Activated effector memory CD4-positive, alpha-beta T cell treated with Interleukin-2 at 50 U/mL for 16 hours (primary cell): ENCODE measurements around the gene PHF1.

Source experiments
- DNase-seq: peaks from one replicate; pipeline ENCODE4 v3.0.0-alpha.2; 2020

The PHF1 gene

DNA sequence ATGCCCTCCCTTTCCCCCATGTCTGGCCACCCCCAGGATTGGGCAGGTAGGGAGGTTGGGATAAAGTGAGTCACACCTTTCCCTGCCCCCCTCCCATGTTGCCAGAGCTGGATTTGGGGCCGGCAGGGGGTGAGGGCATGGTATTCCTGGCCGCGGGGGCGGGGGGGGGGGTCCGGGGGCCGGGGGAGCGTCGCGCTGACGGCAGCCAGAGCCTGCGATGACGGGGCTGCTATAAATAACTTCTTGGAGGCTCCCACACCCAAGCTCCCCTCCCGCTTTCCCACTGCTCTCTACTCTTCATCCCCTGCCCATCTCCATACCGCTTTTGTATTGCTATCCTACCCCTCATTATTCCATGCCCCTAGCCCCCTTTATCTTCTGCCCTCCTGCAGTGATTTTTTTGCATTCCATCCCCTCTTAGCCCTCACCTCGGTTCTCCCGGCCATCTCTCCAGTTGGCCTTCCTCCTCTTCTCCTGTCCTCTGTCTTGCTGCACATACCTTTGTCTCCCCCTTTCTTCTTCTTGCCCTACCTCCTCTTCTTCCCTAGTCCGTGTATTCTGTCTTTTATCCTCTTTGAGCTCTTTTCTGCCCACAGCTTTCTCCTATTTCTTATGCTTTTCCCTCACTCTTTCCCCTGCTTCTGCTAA lies 22.9 kb downstream of the PHF1 start:
- DNase-seq: no peak

DNA sequence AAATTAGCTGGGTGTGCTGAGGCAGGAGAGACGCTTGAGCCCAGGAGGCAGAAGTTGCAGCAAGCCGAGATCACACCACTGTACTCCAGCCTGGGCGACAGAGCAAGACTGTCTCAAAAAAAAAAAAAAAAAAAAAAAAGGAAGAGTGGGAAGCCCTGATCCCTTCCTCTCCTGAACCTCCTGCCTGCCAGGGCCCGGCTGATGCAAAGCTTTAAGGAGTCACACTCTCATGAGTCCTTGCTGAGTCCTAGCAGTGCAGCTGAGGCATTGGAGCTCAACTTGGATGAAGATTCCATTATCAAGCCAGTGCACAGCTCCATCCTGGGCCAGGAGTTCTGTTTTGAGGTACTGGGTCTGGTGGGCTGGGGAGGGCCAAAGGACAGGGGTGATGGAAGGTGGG lies 24.1 kb downstream of the PHF1 start:
- DNase-seq: no peak

DNA sequence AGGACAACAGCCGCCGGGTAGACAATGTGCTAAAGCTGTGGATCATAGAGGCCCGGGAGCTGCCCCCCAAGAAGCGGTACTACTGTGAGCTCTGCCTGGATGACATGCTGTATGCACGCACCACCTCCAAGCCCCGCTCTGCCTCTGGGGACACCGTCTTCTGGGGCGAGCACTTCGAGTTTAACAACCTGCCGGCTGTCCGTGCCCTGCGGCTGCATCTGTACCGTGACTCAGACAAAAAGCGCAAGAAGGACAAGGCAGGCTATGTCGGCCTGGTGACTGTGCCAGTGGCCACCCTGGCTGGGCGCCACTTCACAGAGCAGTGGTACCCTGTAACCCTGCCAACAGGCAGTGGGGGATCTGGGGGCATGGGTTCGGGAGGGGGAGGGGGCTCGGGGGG lies 26.9 kb downstream of the PHF1 start:
- no peak for DNase-seq

DNA sequence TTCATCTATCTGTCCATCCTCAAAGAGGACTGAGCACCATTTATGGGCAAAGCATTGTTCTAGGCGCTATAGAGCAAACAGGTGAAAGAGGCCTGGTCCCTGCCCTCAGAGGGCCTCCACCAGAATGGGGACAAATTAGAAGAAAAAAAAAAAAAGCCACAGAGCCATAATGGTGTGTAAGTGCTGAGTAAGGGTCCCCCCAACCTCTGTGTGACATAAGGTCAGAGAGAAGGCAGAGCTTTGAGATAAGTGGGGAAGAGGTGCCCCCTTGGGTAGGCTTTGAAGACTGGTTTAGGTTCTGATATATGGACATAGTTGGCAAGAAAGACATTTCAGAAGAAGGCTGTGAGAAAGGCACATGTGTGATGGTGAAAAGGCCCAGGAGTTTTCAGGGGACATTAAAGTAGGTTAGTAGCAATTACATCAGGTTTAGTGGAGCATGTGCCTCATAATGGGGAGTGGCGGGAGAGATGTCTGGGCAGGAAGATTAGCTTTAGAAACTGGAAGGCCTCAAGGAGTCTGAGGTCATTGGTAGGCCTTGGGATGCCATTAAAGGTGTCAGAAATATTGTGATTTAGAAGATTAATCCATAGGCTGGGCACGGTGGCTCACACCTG lies 28.3 kb downstream of the PHF1 start:
- no peak for DNase-seq

DNA sequence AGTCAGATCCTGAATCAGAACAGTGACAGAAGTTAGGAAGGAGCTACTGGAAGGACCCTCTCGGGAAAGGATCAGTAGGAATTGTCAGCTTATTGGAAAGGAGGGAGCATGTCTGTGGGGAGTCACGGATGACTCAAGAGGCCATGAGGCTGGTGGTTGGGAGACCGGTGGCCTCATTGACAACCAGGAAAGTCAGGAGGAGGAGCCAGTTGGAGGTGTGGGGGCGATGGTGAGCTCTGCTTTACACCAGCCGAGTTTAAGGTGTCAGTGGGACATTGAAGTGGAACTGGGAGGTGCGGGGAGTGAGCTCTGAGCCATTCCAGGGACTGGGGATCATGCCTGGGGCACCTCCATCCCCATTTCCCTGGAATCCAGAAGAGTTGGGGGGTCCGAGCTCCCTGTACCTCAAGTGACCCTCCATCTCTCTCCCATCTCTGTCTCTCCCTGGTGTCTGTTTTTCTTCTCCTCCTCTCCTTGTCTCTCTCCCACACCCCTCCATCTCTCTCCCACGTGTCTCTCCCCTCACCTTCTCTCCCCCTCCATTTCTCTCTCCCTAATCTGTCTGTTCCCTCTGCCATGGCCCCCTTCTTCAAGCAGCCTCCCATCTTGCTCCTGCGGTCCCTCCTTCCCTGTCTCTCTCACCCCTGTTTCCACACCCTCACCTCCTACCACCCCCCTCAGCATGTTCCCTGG lies 29.3 kb downstream of the PHF1 start:
- DNase-seq: no peak

DNA sequence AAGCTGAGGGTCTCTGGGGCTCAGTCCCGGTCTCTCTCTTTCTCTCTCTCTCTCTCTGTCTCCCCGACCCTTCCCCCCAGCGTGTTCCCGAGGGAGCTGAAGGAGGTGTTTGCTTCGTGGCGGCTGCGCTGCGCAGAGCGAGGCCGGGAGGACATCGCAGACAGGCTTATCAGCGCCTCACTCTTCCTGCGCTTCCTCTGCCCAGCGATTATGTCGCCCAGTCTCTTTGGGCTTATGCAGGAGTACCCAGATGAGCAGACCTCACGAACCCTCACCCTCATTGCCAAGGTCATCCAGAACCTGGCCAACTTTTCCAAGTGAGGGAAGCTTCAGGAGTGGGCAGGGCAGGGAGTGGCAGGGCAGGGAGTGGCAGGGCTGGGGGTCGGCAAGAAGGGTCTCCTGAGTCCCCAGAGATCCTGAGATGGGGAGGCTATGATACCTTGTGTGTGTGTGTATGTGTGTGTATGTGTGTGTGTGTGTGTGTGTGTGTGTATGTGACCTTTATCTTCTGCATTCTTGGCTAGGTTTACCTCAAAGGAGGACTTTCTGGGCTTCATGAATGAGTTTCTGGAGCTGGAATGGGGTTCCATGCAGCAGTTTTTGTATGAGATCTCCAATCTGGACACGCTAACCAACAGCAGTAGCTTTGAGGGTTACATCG lies 30.0 kb downstream of the PHF1 start:
- no peak for DNase-seq

DNA sequence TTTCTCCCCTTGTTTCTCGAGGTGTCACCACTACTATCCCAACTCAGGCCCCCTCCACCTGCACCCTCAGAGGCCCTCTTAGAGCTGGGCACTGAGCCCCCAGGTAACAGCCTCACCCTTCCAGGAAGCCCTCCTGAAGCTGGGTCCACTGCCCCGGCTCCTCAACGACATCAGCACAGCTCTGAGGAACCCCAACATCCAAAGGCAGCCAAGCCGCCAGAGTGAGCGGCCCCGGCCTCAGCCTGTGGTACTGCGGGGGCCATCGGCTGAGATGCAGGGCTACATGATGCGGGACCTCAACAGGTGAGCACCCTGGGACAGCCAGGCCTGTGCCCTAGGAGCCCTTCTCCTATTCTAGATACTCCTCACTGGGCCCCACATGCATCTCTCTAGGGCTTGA lies 30.6 kb downstream of the PHF1 start:
- no peak for DNase-seq

DNA sequence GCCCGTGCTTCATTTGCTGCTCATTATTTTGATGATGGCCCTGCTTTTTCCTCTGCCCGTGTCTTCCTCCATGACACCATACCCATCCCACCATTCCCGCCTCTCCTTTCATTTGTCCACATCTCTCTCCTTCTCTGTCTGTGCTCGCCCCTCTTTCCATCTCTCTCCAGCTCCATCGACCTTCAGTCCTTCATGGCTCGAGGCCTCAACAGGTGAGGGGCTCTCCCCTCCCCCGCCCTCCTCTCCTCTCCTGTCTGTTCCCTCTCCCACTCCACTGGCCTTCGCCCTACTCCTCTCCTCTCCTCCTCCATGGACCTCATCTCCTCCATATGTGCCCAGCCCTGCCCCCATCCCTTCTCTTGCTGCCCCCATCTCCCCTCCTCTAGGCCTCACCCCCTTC lies 31.5 kb downstream of the PHF1 start:
- no peak for DNase-seq

DNA sequence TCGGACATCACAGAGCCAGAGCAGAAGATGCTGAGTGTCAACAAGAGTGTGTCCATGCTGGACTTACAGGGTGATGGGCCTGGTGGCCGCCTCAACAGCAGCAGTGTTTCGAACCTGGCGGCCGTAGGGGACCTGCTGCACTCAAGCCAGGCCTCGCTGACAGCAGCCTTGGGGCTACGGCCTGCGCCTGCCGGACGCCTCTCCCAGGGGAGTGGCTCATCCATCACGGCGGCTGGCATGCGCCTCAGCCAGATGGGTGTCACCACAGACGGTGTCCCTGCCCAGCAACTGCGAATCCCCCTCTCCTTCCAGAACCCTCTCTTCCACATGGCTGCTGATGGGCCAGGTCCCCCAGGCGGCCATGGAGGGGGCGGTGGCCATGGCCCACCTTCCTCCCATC lies 32.2 kb downstream of the PHF1 start:
- DNase-seq: no peak

DNA sequence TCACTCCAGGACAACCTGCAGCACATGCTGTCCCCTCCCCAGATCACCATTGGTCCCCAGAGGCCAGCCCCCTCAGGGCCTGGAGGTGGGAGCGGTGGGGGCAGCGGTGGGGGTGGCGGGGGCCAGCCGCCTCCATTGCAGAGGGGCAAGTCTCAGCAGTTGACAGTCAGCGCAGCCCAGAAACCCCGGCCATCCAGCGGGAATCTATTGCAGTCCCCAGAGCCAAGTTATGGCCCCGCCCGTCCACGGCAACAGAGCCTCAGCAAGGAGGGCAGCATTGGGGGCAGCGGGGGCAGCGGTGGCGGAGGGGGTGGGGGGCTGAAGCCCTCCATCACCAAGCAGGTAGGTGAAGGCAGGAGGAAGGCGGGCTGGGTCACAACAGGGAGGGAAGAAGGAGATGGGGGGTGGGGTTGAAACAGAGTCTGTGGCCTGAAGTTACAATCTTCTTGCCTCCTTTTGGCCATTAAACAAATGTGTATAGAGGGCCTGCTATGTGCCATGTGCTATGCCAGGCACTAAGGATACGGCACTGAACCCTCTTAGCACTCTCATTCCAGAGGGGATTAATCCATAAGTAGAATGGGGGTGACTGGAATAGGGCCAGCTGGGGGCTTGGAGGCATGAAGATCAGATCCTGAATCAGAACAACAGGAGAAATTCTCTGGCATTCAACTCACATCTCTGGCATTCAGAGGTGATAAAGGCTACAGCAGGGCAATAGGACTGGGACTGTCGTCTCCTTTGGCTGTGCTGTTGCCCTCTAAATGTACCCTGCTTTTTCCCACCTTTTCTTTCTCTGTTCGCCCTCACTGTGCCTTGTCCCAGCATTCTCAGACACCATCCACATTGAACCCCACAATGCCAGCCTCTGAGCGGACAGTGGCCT lies 33.0 kb downstream of the PHF1 start:
- no peak for DNase-seq

DNA sequence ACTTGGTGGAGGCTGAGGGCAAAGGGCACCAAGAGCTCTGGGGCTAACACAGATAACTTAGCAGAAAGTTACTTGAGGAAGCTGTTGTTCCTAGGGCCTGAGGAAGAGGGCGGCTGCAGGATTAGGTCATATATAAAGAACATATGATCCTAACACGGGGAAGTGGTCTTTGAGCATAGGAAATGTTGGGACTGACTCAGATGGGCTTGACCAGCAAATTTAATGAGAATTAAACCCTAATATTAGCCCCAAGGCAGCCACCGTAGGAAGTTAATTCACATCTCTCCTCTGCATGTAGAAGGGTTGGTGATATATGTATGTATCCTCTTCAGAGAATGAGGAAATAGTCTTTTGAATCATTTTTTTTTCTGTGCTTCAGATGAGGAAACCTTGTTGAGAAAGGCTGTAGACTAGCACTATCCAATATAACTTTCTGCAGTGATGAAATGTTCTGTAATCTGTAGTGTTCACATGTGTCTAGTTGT lies 34.3 kb downstream of the PHF1 start:
- no peak for DNase-seq

DNA sequence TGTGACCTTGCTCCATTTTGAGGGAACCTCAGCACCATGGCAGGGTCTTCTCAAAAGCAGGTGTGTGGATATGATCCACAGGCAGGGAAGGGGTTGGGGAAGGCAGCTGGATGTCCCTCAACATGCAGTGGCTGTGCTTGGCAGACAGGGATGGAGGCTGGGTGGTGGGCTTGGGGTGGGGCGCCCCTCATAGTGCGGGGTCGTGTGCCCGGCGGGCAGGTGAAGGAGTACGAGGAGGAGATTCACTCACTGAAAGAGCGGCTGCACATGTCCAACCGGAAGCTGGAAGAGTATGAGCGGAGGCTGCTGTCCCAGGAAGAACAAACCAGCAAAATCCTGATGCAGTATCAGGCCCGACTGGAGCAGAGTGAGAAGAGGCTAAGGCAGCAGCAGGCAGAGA lies 35.5 kb downstream of the PHF1 start:
- no peak for DNase-seq

DNA sequence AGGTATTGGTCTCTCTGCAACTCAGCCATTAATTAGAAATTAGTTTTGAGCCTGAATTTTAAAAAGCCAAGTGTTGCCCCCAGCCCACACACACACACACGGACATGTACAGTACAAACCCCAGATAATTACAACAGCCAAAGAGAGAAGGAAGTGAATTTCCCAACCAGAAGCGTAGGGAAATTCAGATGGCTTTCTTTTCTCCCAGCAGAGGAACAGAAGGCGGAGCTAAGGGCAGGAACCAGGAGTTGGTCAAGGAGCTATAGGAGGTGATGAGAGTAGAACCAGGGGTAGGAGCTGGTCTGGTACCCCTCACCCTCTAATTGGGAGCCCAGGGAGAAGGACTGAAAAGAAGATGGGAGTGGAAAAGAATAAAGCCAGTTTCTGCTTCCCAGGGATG lies 39.6 kb downstream of the PHF1 start:
- DNase-seq: no peak

DNA sequence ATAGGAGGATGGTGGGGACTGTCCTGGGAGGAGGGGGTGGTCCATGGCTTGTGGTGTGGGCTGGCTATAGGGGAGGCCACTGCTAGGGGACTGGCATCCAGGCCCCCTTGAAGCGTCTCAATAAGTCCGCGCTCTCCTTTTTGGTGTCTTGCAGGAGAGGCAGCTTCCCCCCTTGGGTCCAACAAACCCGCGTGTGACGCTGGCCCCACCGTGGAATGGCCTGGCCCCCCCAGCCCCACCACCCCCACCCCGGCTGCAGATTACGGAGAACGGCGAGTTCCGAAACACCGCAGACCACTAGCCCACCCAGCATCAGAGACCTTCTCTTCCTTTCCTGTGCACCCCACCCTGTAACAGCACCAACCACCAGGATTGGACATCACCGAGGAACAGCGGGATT lies 40.8 kb downstream of the PHF1 start:
- no peak for DNase-seq

DNA sequence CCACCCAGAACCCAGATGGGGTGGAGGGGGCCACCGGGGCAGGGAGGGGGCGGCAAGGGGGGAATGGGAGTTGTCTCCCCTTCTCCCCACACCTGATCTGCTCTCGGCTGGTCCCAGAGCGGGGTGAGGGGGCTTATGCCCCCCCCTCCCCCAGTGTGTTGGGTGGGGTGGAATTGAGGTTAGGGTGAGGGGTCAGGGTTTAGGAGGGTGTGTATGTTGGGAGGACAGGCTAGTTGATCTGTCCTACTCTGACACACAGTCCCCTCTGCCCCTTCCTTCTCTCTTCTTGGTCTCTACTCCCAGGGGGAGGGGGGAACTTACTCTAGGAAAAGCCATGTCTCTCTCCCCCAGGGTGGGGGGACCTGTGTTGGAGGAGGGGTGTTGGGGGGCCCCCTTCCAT lies 41.7 kb downstream of the PHF1 start:
- no peak for DNase-seq

DNA sequence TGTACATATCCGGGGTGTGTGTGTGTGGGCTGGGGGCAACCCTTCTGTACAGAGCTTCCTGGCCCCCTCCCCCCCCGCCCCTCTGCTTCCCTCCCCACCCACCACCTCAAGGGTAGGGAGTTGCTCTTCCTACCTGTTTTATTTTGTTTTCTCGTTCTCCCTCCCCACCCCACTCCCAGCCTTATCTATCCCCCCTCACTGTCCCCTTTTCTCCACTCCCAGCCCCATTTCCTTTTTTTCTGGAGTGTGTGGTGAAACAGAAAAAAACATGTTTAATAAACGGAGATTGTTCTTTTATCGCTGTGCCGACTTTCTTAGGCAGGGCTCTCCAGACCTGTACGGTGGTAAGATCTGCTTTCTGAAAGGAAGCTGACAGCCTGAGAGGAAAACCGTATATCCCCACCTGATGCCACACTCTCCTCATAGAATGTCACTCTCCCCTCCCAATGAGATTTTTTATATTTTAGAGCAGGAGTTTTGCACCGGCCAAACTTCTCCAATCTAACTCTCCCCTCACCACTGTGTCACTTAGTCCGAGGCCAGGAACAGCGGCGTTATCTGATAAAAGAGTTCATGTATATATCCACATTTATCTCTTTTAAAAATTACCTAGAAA lies 42.7 kb downstream of the PHF1 start:
- DNase-seq: no peak

DNA sequence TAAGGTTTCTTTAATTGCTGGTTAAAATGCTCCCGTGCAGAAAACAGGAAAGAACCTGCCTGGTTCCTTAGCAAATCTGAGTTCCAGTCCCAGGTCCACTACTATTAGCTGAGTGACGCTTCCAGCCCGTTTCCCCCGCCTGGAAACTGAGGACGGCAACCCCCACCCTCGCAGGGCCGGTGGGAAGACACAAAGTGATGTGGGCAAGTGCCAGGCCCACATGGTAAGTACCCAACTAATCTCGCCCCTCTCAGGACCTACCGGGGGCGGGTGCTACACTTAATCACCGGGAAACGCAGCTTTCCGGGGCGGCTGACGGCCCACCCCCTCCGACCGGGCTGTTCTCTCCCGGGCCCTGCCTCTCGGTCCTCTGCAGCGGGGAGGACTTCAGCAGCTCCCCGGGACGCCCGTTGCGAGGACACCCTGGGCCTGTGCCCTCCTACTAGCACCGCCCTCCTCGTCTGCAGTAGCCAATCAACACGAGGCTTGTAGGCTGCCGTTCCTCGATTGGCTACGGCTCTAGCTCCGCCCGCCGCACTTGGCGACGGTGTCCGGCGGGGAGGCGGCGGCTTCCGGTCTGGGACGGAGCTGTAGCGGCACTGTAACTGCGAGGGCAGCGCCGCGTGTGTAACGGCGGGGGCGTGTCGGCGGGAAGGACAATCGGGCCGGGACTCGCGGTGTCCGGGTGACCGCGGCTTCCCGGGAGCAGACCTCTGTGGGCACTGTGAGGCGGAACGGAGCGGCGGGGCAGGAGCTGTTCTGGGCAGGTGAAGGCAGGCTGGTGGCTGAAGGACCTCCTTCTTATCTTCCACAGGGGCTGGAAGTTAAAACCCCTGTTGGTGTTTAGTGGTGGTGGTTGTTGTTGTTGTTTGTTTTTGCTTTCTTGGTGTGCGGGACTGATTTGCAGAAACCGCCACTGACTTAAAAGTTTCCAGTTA lies 43.5 kb downstream of the PHF1 start, which contains the start of gene ZBTB9:
TSS of gene ZBTB9 (plus strand) at position 568 of the 938 bp plus-strand sequence. CDS start 525 bp downstream, outside the sequence.
- DNase-seq: peak; percentile 92

DNA sequence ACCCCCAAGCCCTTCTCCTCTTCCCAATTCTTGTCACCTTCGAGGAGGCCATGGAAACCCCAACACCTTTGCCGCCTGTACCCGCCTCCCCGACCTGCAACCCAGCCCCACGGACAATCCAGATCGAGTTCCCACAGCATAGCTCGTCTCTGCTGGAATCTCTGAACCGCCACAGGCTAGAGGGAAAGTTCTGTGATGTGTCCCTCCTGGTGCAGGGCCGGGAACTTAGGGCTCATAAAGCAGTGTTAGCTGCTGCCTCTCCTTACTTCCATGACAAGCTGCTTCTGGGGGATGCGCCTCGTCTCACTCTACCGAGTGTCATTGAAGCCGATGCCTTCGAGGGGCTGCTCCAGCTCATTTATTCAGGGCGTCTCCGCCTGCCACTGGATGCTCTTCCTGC lies 44.2 kb downstream of the PHF1 start:
- DNase-seq: no peak

DNA sequence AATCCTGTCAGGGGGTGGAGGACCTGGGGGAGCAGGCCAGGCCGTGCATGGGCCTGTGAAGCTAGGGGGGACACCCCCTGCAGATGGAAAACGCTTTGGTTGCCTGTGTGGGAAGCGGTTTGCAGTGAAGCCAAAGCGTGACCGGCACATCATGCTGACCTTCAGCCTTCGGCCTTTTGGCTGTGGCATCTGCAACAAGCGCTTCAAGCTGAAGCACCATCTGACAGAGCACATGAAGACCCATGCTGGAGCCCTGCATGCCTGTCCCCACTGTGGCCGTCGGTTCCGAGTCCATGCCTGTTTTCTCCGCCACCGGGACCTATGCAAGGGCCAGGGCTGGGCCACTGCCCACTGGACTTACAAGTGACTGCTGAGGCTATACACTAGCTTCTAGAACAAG lies 45.3 kb downstream of the PHF1 start:
- DNase-seq: no peak

DNA sequence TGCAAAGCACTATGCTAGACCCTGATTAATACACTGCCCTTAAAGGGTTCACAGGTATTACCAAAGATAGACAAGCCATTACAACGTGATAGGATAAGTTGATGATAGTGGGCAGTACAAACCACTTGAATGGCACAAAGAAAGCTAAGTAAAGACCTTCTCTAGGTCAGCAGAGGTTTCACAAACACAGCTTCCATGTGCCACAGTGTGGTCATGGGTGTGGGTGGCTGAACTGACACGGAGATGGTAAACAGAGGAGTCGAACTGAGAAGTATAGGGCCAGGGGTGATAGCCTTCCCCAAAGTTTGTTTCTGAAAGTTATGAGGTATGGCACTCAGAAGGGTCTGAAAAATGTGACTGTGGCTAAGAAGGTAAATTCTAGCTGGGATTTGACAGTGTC lies 47.9 kb downstream of the PHF1 start:
- DNase-seq: no peak

DNA sequence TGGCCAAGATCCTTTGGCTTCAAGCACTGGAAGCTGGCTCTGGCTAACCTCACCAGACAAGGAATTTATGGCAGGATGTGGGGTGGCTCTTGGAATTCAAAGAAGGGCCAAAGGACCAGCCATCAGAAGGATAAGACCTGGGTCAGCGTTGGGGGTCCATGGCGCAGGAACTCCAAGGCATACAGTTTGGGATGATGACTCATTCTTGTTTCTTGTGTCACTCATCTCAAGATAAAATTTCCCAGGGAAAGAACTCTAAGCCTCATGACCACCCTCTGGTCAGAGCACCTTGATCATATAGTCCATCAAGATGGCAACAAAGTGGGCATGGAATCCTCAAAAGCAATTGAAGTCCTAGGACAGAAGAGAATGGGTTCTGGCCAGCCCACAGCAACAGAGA lies 48.4 kb downstream of the PHF1 start:
- DNase-seq: no peak
